GM12878 (cell line): ENCODE results near the gene ZDBF2. TPM values are rescaled to one million over a fixed set of nuclear protein-coding genes. Genes with fewer than 3 reads are reported as not detected.

ENCODE experiments used
- polyA plus RNA-seq, 11 experiments: library from polyadenylated mRNA; depleted of rRNA in 4 of 11; unstranded in 6 of 11; stranded (reverse) in 5 of 11; fragments of >200 nt; fragmentation: Nextera tagmentation in 4 of 11; fragmentation: Illumina TruSeq in 1 of 11; extraction: Ambion mirVana in 4 of 11; extraction: Trizol in 1 of 11; gene quantifications; 1 replicate in 1 of 11; 2 replicates in 10 of 11; pipeline versions ENCODE4 v1.2.1 to v1.2.3, GENCODE V29; 2011 to 2016; ENCODE audit warnings: inconsistent platforms in 2 of 11, missing spikeins in 2 of 11, low read depth in 1 of 11
- small RNA-seq: library from RNA; depleted of rRNA; stranded (forward); fragments of <200 nt; gene quantifications from one replicate; pipeline ENCODE3, GENCODE V24; 2014
- total RNA-seq, 4 experiments: library from RNA; depleted of rRNA in 3 of 4; stranded (reverse); fragments of >200 nt in 3 of 4; fragmentation: Illumina TruSeq in 1 of 4; extraction: Trizol in 1 of 4; gene quantifications; 2 replicates each; pipeline versions ENCODE4 v1.2.1 to v1.2.3, GENCODE V29; 2013 to 2021

Gene ZDBF2
- total and polyA plus RNA-seq, 10 of the 15 experiments (the other 5 are each of a cell fraction or from before 2014, with no cell fraction given): 0.60 to 21.1 (median 4.2) TPM

Small RNAs within 50 kb of the gene (small RNA-seq; reads per million reads assigned to genes)
- gene HMGN1P6 (not detected), gene RN7SKP260 (not detected)

Other genes starting within 250 kb of the ZDBF2 start
- 6.3 and 7.9 TPM in 2 replicates for gene INO80D, start 188.5 kb upstream of the ZDBF2 start, total RNA-seq (2014; rRNA removed)
- gene INO80D, start 188.5 kb upstream of the ZDBF2 start, total RNA-seq (2014; rRNA removed; fragmentation: Illumina TruSeq; extraction: Trizol): 6.5 and 7.2 TPM in 2 replicates
- gene INO80D, start 188.5 kb upstream of the ZDBF2 start, total RNA-seq (2021): 15.3 and 16.3 TPM in 2 replicates
- gene INO80D, start 188.5 kb upstream of the ZDBF2 start, polyA plus RNA-seq (2011; rRNA removed): 8.1 and 10.5 TPM in 2 replicates
- 3.9 and 4.9 TPM in 2 replicates for gene INO80D, start 188.5 kb upstream of the ZDBF2 start, polyA plus RNA-seq (2014; fragmentation: Illumina TruSeq; extraction: Trizol)
- 1 to 10 TPM in 1 of 2 experiments, under 1 TPM in 1; 0.73 to 1.9 TPM for gene INO80D, start 188.5 kb upstream of the ZDBF2 start, polyA plus RNA-seq (2014; fragmentation: Nextera tagmentation; extraction: Ambion mirVana)
- 3.1 and 3.2 TPM in 2 replicates for gene INO80D, start 188.5 kb upstream of the ZDBF2 start, polyA plus RNA-seq (2014; rRNA removed)
- gene INO80D, start 188.5 kb upstream of the ZDBF2 start, polyA plus RNA-seq (2016; fragmentation: Nextera tagmentation; extraction: Ambion mirVana): 1 to 10 TPM; 4.5 to 4.8 TPM
- gene NDUFS1, start 115.2 kb upstream of the ZDBF2 start, total RNA-seq (2014; rRNA removed): 86.4 and 102 TPM in 2 replicates
- gene NDUFS1, start 115.2 kb upstream of the ZDBF2 start, total RNA-seq (2014; rRNA removed; fragmentation: Illumina TruSeq; extraction: Trizol): 97.9 and 98.9 TPM in 2 replicates
- gene NDUFS1, start 115.2 kb upstream of the ZDBF2 start, total RNA-seq (2021): 89.0 and 90.6 TPM in 2 replicates
- gene NDUFS1, start 115.2 kb upstream of the ZDBF2 start, polyA plus RNA-seq (2011; rRNA removed): 106 and 127 TPM in 2 replicates
- gene NDUFS1, start 115.2 kb upstream of the ZDBF2 start, polyA plus RNA-seq (2014; fragmentation: Illumina TruSeq; extraction: Trizol): 106 and 108 TPM in 2 replicates
- gene NDUFS1, start 115.2 kb upstream of the ZDBF2 start, polyA plus RNA-seq (2014; fragmentation: Nextera tagmentation; extraction: Ambion mirVana): 10 to 100 TPM; 62.6 to 69.3 TPM
- gene NDUFS1, start 115.2 kb upstream of the ZDBF2 start, polyA plus RNA-seq (2014; rRNA removed): 71.7 and 78.9 TPM in 2 replicates
- gene NDUFS1, start 115.2 kb upstream of the ZDBF2 start, polyA plus RNA-seq (2016; fragmentation: Nextera tagmentation; extraction: Ambion mirVana): 10 to 100 TPM; 91.7 to 92.9 TPM
- gene EEF1B2, start 114.8 kb upstream of the ZDBF2 start, total RNA-seq (2014; rRNA removed): 992 and 1,044 TPM in 2 replicates
- 1,687 and 1,688 TPM in 2 replicates for gene EEF1B2, start 114.8 kb upstream of the ZDBF2 start, total RNA-seq (2014; rRNA removed; fragmentation: Illumina TruSeq; extraction: Trizol)
- 1,132 and 1,160 TPM in 2 replicates for gene EEF1B2, start 114.8 kb upstream of the ZDBF2 start, total RNA-seq (2021)
- gene EEF1B2, start 114.8 kb upstream of the ZDBF2 start, polyA plus RNA-seq (2011; rRNA removed): 1,332 and 1,837 TPM in 2 replicates
- gene EEF1B2, start 114.8 kb upstream of the ZDBF2 start, polyA plus RNA-seq (2014; fragmentation: Illumina TruSeq; extraction: Trizol): 1,464 and 1,657 TPM in 2 replicates
- gene EEF1B2, start 114.8 kb upstream of the ZDBF2 start, polyA plus RNA-seq (2014; fragmentation: Nextera tagmentation; extraction: Ambion mirVana): 1,000 to 10,000 TPM; 1,407 to 2,110 TPM
- gene EEF1B2, start 114.8 kb upstream of the ZDBF2 start, polyA plus RNA-seq (2014; rRNA removed): 1,093 and 1,195 TPM in 2 replicates
- 100 to 1,000 TPM; 719 to 722 TPM for gene EEF1B2, start 114.8 kb upstream of the ZDBF2 start, polyA plus RNA-seq (2016; fragmentation: Nextera tagmentation; extraction: Ambion mirVana)
- 11.0 and 12.8 TPM in 2 replicates for gene ADAM23, start 168.9 kb downstream of the ZDBF2 start, total RNA-seq (2014; rRNA removed)
- gene ADAM23, start 168.9 kb downstream of the ZDBF2 start, total RNA-seq (2014; rRNA removed; fragmentation: Illumina TruSeq; extraction: Trizol): 19.3 and 20.6 TPM in 2 replicates
- 36.9 and 41.8 TPM in 2 replicates for gene ADAM23, start 168.9 kb downstream of the ZDBF2 start, total RNA-seq (2021)
- 26.2 and 31.4 TPM in 2 replicates for gene ADAM23, start 168.9 kb downstream of the ZDBF2 start, polyA plus RNA-seq (2011; rRNA removed)
- 36.1 and 50.7 TPM in 2 replicates for gene ADAM23, start 168.9 kb downstream of the ZDBF2 start, polyA plus RNA-seq (2014; fragmentation: Illumina TruSeq; extraction: Trizol)
- 10 to 100 TPM in 1 of 2 experiments, 1 to 10 TPM in 1; 7.9 to 11.9 TPM for gene ADAM23, start 168.9 kb downstream of the ZDBF2 start, polyA plus RNA-seq (2014; fragmentation: Nextera tagmentation; extraction: Ambion mirVana)
- gene ADAM23, start 168.9 kb downstream of the ZDBF2 start, polyA plus RNA-seq (2014; rRNA removed): 24.0 and 24.5 TPM in 2 replicates
- gene ADAM23, start 168.9 kb downstream of the ZDBF2 start, polyA plus RNA-seq (2016; fragmentation: Nextera tagmentation; extraction: Ambion mirVana): 10 to 100 TPM in 1 of 2 experiments, 1 to 10 TPM in 1; 5.7 to 11.4 TPM